Ishikawa (cell line): ENCODE measurements around the gene POLH.

Experiments used
- CEBPB ChIP-seq: IDR thresholded peaks from 2 replicates; pipeline ENCODE4 v1.6.1; 2012
- EGR1 ChIP-seq: IDR thresholded peaks from 2 replicates; pipeline ENCODE4 v1.6.1; 2012
- EP300 ChIP-seq: IDR thresholded peaks from 2 replicates; pipeline ENCODE4 v1.6.1; 2012; ENCODE audit warnings: borderline replicate concordance
- FOXM1 ChIP-seq: IDR thresholded peaks from 2 replicates; pipeline ENCODE4 v1.6.1; 2012; ENCODE audit warnings: low read depth, borderline replicate concordance
- MAX ChIP-seq: IDR thresholded peaks from 2 replicates; pipeline ENCODE4 v1.6.1; 2012
- RAD21 ChIP-seq: IDR thresholded peaks from 2 replicates; pipeline ENCODE4 v1.6.1; 2012; ENCODE audit warnings: low read depth
- TAF1 ChIP-seq: IDR thresholded peaks from 2 replicates; pipeline ENCODE4 v1.6.1; 2012; ENCODE audit warnings: low read depth, mild to moderate bottlenecking
- TCF12 ChIP-seq: IDR thresholded peaks from 2 replicates; pipeline ENCODE4 v1.6.1; 2012; ENCODE audit warnings: low read depth
- TEAD4 ChIP-seq: IDR thresholded peaks from 2 replicates; pipeline ENCODE4 v1.6.1; 2012
- USF1 ChIP-seq: IDR thresholded peaks from 2 replicates; pipeline ENCODE4 v1.6.1; 2012
- YY1 ChIP-seq: IDR thresholded peaks from 2 replicates; pipeline ENCODE4 v1.6.1; 2012; ENCODE audit warnings: low read depth
- ZBTB7A ChIP-seq: IDR thresholded peaks from 2 replicates; pipeline ENCODE4 v1.6.1; 2012; ENCODE audit warnings: low read depth
- TF ChIP-seq, protein P1 (sequence below): IDR thresholded peaks from 2 replicates; pipeline ENCODE4 v1.6.1; 2012; ENCODE audit warnings: low read depth, mild to moderate bottlenecking

DNA sequence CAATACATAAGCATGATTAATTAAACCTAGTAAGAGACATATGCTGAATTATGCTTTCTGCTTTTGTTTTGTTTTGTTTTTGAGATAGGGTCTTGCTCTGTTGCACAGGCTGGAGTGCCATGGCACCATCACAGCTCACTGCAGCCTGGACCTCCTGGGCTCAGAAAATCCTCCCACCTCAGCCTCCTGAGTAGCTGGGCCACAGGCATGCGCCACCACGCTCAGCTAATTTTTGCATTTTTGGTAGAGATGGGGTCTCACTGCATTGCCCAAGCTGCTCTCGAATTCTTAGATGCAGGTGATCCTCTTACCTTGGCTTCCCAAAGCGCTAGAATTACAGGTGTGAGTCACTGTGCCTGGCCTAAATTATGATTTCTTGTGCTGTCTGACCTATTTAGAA is 4.0 kb upstream of the POLH start:
- TF ChIP-seq, protein P1, sequence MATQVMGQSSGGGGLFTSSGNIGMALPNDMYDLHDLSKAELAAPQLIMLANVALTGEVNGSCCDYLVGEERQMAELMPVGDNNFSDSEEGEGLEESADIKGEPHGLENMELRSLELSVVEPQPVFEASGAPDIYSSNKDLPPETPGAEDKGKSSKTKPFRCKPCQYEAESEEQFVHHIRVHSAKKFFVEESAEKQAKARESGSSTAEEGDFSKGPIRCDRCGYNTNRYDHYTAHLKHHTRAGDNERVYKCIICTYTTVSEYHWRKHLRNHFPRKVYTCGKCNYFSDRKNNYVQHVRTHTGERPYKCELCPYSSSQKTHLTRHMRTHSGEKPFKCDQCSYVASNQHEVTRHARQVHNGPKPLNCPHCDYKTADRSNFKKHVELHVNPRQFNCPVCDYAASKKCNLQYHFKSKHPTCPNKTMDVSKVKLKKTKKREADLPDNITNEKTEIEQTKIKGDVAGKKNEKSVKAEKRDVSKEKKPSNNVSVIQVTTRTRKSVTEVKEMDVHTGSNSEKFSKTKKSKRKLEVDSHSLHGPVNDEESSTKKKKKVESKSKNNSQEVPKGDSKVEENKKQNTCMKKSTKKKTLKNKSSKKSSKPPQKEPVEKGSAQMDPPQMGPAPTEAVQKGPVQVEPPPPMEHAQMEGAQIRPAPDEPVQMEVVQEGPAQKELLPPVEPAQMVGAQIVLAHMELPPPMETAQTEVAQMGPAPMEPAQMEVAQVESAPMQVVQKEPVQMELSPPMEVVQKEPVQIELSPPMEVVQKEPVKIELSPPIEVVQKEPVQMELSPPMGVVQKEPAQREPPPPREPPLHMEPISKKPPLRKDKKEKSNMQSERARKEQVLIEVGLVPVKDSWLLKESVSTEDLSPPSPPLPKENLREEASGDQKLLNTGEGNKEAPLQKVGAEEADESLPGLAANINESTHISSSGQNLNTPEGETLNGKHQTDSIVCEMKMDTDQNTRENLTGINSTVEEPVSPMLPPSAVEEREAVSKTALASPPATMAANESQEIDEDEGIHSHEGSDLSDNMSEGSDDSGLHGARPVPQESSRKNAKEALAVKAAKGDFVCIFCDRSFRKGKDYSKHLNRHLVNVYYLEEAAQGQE, result no peak
- TF ChIP-seq TCF12, result no peak
- no peak for TF ChIP-seq MAX
- no peak for TF ChIP-seq EP300
- no peak for TF ChIP-seq RAD21
- no peak for TF ChIP-seq ZBTB7A
- no peak for TF ChIP-seq TEAD4
- TF ChIP-seq YY1, result no peak
- TF ChIP-seq TAF1, result no peak
- TF ChIP-seq FOXM1, result no peak
- TF ChIP-seq USF1, result no peak
- no peak for TF ChIP-seq CEBPB
- TF ChIP-seq EGR1, result no peak
